ENCODE data around the gene C20orf204. TPM values are rescaled to one million over a fixed set of nuclear protein-coding genes. Genes with fewer than 3 reads are reported as not detected.
A peak's percentile ranks its signal among the peaks of the same experiment; 100 is the strongest.

The C20orf204 gene
- total and polyA plus RNA-seq, 4 donors = 0.07 to 0.59 (median 0.12) TPM

- TF ChIP-seq REST (IDR thresholded peaks at IDR 0.05) = no peak
- TF ChIP-seq YY1 (IDR thresholded peaks at IDR 0.05) = no peak
These were observed 41.5 kb downstream of the C20orf204 start (continued) for GRCh38 chr20:64077541-64077875.

GRCh38 chr20:64077876-64078551 is 42.0 kb downstream of the C20orf204 start:
- DNase-seq (ENCODE audit: low spot score) = no peak
- peaks cover 7 to 25% (median 10%) of the 10 kb centered on the region in 4 donors for H3K4me1 ChIP-seq (ENCODE audit: control insufficient read depth in 4 of 4, insufficient read depth in 4 of 4, low read length in 3 of 4)
- H3K36me3 ChIP-seq (ENCODE audit: control insufficient read depth in 4 of 4, insufficient read depth in 3 of 4, low read depth in 1 of 4, low read length in 3 of 4) = peaks cover 0 to 4% (median 0%) of the 10 kb centered on the region in 4 donors
- H3K9me3 ChIP-seq (ENCODE audit: control insufficient read depth in 4 of 4, low read length in 3 of 4) = no peaks in the 10 kb centered on the region
- peak overlapping the region; percentile 6 to 61 (median 15) for H3K4me3 ChIP-seq (ENCODE audit: low read depth in 1 of 3, low read length in 3 of 3)
- peak overlapping the region; percentile 58 to 63 for H3K27ac ChIP-seq (ENCODE audit: low read depth in 1 of 2, low read length in 2 of 2)
- 70% methylated on average over 15 of the region's 15 CpGs for WGBS
- no peaks in the 10 kb centered on the region for H3K27me3 ChIP-seq (ENCODE audit: control insufficient read depth in 4 of 4, insufficient read depth in 4 of 4, low read length in 3 of 4)
- TF ChIP-seq REST (IDR thresholded peaks at IDR 0.05) (no peak), EGR1 (IDR thresholded peaks at IDR 0.05; ENCODE audit: low read depth in 2 of 2) (no peak), FOXA2 (IDR thresholded peaks at IDR 0.05) (no peak), FOXA1 (IDR thresholded peaks at IDR 0.05) (no peak), ATF3 (IDR thresholded peaks at IDR 0.05) (no peak), HNF4G (IDR thresholded peaks at IDR 0.05) (no peak), MAX (IDR thresholded peaks at IDR 0.05) (no peak), RAD21 (IDR thresholded peaks at IDR 0.05) (no peak), CTCF (IDR thresholded peaks at IDR 0.05; ENCODE audit: low read depth, low read length, missing input control) (no peak), GABPA (IDR thresholded peaks at IDR 0.05 in 1 of 2, conservative IDR thresholded peaks at IDR 0.05 in 1 of 2) (no peak), NR2F2 (IDR thresholded peaks at IDR 0.05) (no peak)
- H3K9ac ChIP-seq (ENCODE audit: low read depth in 1 of 2, low read length in 2 of 2) = peak overlapping the region in 1 of 2 donors; percentile 25
